Measurements from ENCODE around the gene SETBP1.
A peak's percentile ranks its signal among the peaks of the same experiment; 100 is the strongest.

The SETBP1 gene

DNA sequence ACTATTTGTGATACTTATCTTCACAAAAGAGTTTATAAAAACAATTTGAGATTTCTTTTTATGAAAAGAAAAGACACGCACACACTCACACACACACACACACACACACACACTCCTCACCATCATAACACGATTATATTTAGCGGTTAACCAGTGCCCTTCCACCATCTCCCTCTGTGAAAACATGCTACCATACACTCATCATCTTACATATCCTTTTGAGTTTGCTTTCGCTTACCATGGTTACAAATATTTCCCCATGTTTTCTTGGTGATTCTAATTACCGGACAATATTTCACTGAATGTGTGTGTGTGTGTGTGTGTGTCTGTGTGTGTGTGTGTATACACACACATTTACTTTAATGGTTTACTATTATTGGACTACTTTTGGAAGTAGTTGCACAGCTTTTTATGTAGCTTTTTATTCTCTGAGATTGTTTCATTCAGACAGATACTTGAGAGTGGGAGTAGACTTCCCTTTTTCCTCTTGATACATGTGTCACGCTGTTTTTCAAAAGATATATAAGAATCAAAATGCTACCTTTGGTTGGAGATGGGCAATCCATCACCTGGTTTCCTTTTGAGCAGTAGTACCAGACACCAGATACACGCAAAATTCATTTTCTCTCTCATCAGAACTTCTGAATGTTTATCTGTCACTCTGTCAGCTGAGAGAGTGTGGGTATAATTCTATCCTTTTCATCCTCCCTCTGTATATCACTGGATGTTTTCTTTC is 138.1 kb downstream of the SETBP1 start:
- no peak overlapping the region for H3K4me2 ChIP-seq (ENCODE audit: low read length, poor library complexity, severe bottlenecking)
- no peak overlapping the region for H2BK120ac ChIP-seq (ENCODE audit: low read depth, low read length)
- no peak for DNase-seq
- no peak overlapping the region for H3K23ac ChIP-seq (ENCODE audit: low read length in 2 of 2)
- no peaks in the 10 kb centered on the region for H3K9me3 ChIP-seq (ENCODE audit: control insufficient read depth, low read length)
- H4K8ac ChIP-seq (ENCODE audit: low read length): no peak overlapping the region
- no peak overlapping the region for H3K9ac ChIP-seq (ENCODE audit: low read length)
- H3K79me1 ChIP-seq (replicated peaks; ENCODE audit: low read length, poor library complexity, severe bottlenecking): peaks cover 19% of the 10 kb centered on the region
- no peak overlapping the region for H3K27ac ChIP-seq (ENCODE audit: low read length, poor library complexity, severe bottlenecking)
- H3K14ac ChIP-seq (ENCODE audit: low read length in 2 of 2): no peak overlapping the region
- H3K18ac ChIP-seq (ENCODE audit: low read depth in 1 of 2, low read length in 2 of 2): no peak overlapping the region
- H3K27me3 ChIP-seq (ENCODE audit: control insufficient read depth in 1 of 2, insufficient read depth in 1 of 2, low read length in 2 of 2): no peaks in the 10 kb centered on the region
- peaks cover 18% of the 10 kb centered on the region for H3K4me1 ChIP-seq (ENCODE audit: control insufficient read depth, insufficient read depth, low read depth, low read length)
- WGBS: 96% methylated on average over 4 of the region's 7 CpGs
- peaks cover 0 to 15% of the 10 kb centered on the region in 2 experiments for H3K36me3 ChIP-seq (ENCODE audit: control insufficient read depth in 1 of 2, insufficient read depth in 2 of 2, low read depth in 1 of 2, low read length in 2 of 2)
- no peak overlapping the region for H2BK5ac ChIP-seq (ENCODE audit: low read depth, low read length, poor library complexity, severe bottlenecking)
- no peak overlapping the region for H2AFZ ChIP-seq (ENCODE audit: low read depth, low read length)
- no peak overlapping the region for H2BK12ac ChIP-seq (ENCODE audit: low read length in 2 of 2)
- no peak overlapping the region for H2AK5ac ChIP-seq (ENCODE audit: low read length, severe bottlenecking)
- H4K91ac ChIP-seq (ENCODE audit: low read length): no peak overlapping the region
- H2BK15ac ChIP-seq (ENCODE audit: low read depth, poor library complexity, severe bottlenecking): no peak overlapping the region
- no peak overlapping the region for H3K4ac ChIP-seq (ENCODE audit: low read depth in 1 of 2, low read length in 2 of 2)
- H3K4me3 ChIP-seq (ENCODE audit: insufficient read depth in 1 of 2, low read depth in 1 of 2, low read length in 2 of 2): no peak overlapping the region

DNA sequence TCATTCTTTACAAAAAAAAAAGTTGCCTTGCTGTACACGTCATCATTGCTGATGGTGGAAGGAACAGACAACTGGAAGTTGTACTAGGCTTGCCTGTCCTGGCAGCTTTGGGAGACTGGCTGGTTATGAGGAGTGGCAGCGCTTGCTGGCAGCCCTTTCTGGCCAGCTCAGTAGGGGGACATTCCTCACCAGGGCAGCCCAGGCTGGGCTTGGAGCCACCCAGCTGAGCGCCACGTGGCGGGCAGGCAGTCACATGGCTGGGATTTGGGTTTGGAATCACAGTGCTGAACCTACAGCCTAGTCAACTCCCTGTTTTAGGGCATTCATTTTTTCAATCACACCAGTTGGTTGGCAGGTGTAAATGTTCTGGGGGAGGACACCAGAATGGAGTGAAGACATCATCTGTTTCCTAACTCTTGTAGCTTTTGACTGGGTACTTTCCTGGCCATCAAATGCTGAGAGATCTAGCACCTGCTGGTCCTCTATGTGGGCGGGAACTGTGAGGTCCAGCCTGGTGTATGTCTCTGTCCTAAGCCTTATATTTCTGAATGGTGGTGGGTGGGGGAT is 139.3 kb downstream of the SETBP1 start:
- no peak overlapping the region for H3K9ac ChIP-seq (ENCODE audit: low read length)
- no peak overlapping the region for H3K18ac ChIP-seq (ENCODE audit: low read depth in 1 of 2, low read length in 2 of 2)
- H2AK5ac ChIP-seq (ENCODE audit: low read length, severe bottlenecking): peak overlapping the region; percentile 7
- H3K4me3 ChIP-seq (ENCODE audit: insufficient read depth in 1 of 2, low read depth in 1 of 2, low read length in 2 of 2): no peak overlapping the region
- 95% methylated on average over 6 of the region's 6 CpGs for WGBS
- no peak overlapping the region for H2BK15ac ChIP-seq (ENCODE audit: low read depth, poor library complexity, severe bottlenecking)
- no peak overlapping the region for H4K8ac ChIP-seq (ENCODE audit: low read length)
- H2BK12ac ChIP-seq (ENCODE audit: low read length in 2 of 2): no peak overlapping the region
- H3K4me2 ChIP-seq (ENCODE audit: low read length, poor library complexity, severe bottlenecking): no peak overlapping the region
- peaks cover 22% of the 10 kb centered on the region for H3K79me1 ChIP-seq (replicated peaks; ENCODE audit: low read length, poor library complexity, severe bottlenecking)
- H3K36me3 ChIP-seq (ENCODE audit: control insufficient read depth in 1 of 2, insufficient read depth in 2 of 2, low read depth in 1 of 2, low read length in 2 of 2): peaks cover 0 to 15% of the 10 kb centered on the region in 2 experiments
- no peak overlapping the region for H3K27ac ChIP-seq (ENCODE audit: low read length, poor library complexity, severe bottlenecking)
- no peak overlapping the region for H2BK5ac ChIP-seq (ENCODE audit: low read depth, low read length, poor library complexity, severe bottlenecking)
- no peak overlapping the region for H2BK120ac ChIP-seq (ENCODE audit: low read depth, low read length)
- H3K4ac ChIP-seq (ENCODE audit: low read depth in 1 of 2, low read length in 2 of 2): no peak overlapping the region
- no peak overlapping the region for H3K23ac ChIP-seq (ENCODE audit: low read length in 2 of 2)
- H3K4me1 ChIP-seq (ENCODE audit: control insufficient read depth, insufficient read depth, low read depth, low read length): peaks cover 23% of the 10 kb centered on the region
- H3K27me3 ChIP-seq (ENCODE audit: control insufficient read depth in 1 of 2, insufficient read depth in 1 of 2, low read length in 2 of 2): no peaks in the 10 kb centered on the region
- peak overlapping the region in 1 of 2 experiments; percentile 10 for H3K14ac ChIP-seq (ENCODE audit: low read length in 2 of 2)
- no peaks in the 10 kb centered on the region for H3K9me3 ChIP-seq (ENCODE audit: control insufficient read depth, low read length)
- H4K91ac ChIP-seq (ENCODE audit: low read length): no peak overlapping the region
- no peak for DNase-seq
- no peak overlapping the region for H2AFZ ChIP-seq (ENCODE audit: low read depth, low read length)

DNA sequence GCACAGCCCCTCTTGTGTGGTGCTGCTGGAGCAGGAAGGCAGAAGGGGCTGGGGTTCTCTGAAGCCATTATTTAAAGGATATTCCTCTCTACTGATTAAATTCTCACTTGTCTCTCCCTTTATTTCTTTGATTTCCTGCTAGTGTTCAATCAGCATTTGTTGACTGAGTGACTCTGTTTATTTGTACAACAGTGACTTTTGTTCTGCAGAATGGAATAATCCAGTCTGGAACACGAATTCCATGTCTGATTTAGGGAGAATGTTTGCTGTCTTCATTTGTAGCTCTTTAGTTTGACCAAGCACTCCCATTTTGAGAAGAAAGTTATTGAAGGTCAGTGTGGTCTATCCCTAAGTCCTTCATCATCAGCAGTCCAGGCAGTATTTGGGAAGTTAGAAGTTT is 141.2 kb downstream of the SETBP1 start:
- WGBS: 64% methylated on average over 1 of the region's 1 CpG

DNA sequence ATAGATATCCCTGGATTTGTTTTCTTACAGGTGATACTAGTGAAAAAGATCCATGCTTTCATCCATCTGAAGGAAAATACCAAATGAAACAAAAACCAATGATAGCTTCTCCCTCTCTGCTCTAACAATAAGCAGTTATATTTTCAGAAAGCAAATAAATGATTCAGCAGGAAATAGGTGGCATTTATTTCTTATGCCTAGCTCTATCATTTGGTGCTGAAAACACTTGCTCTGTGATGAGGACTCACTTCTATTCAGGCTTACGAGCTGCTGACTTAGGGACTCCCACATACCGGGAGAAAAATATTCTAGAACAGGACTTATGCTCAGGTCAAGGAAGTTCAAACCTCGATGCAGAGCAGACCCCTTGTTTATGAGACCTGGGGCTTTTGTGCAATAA is 142.6 kb downstream of the SETBP1 start:
- Histone ChIP-seq H3K18ac (ENCODE audit: low read depth in 1 of 2, low read length in 2 of 2) (no peak overlapping the region), H3K4me2 (ENCODE audit: low read length, poor library complexity, severe bottlenecking) (no peak overlapping the region), H2BK12ac (ENCODE audit: low read length in 2 of 2) (no peak overlapping the region), H3K23ac (ENCODE audit: low read length in 2 of 2) (no peak overlapping the region), H2BK15ac (ENCODE audit: low read depth, poor library complexity, severe bottlenecking) (no peak overlapping the region), H3K4ac (ENCODE audit: low read depth in 1 of 2, low read length in 2 of 2) (no peak overlapping the region), H2BK120ac (ENCODE audit: low read depth, low read length) (no peak overlapping the region), H2AFZ (ENCODE audit: low read depth, low read length) (no peak overlapping the region), H3K9me3 (ENCODE audit: control insufficient read depth, low read length) (no peaks in the 10 kb centered on the region), H4K8ac (ENCODE audit: low read length) (no peak overlapping the region), H3K27ac (ENCODE audit: low read length, poor library complexity, severe bottlenecking) (no peak overlapping the region), H3K14ac (ENCODE audit: low read length in 2 of 2) (no peak overlapping the region), H2AK5ac (ENCODE audit: low read length, severe bottlenecking) (no peak overlapping the region), H4K91ac (ENCODE audit: low read length) (no peak overlapping the region), H3K27me3 (ENCODE audit: control insufficient read depth in 1 of 2, insufficient read depth in 1 of 2, low read length in 2 of 2) (no peaks in the 10 kb centered on the region), H3K4me3 (ENCODE audit: insufficient read depth in 1 of 2, low read depth in 1 of 2, low read length in 2 of 2) (no peak overlapping the region), H3K36me3 (ENCODE audit: control insufficient read depth in 1 of 2, insufficient read depth in 2 of 2, low read depth in 1 of 2, low read length in 2 of 2) (peaks cover 0 to 10% of the 10 kb centered on the region in 2 experiments), H3K9ac (ENCODE audit: low read length) (no peak overlapping the region), H3K4me1 (ENCODE audit: control insufficient read depth, insufficient read depth, low read depth, low read length) (peaks cover 15% of the 10 kb centered on the region), H2BK5ac (ENCODE audit: low read depth, low read length, poor library complexity, severe bottlenecking) (no peak overlapping the region), H3K79me1 (replicated peaks; ENCODE audit: low read length, poor library complexity, severe bottlenecking) (peaks cover 21% of the 10 kb centered on the region)
- DNase-seq: no peak
- 81% methylated on average over 3 of the region's 3 CpGs for WGBS

More for the DNA sequence above, 141.2 kb downstream of the SETBP1 start:
- H3K9me3 ChIP-seq (ENCODE audit: control insufficient read depth, low read length): no peaks in the 10 kb centered on the region
- peaks cover 20% of the 10 kb centered on the region for H3K4me1 ChIP-seq (ENCODE audit: control insufficient read depth, insufficient read depth, low read depth, low read length)
- H3K4me3 ChIP-seq (ENCODE audit: insufficient read depth in 1 of 2, low read depth in 1 of 2, low read length in 2 of 2): no peak overlapping the region
- no peak overlapping the region for H4K91ac ChIP-seq (ENCODE audit: low read length)
- peaks cover 18% of the 10 kb centered on the region for H3K79me1 ChIP-seq (replicated peaks; ENCODE audit: low read length, poor library complexity, severe bottlenecking)
- no peaks in the 10 kb centered on the region for H3K27me3 ChIP-seq (ENCODE audit: control insufficient read depth in 1 of 2, insufficient read depth in 1 of 2, low read length in 2 of 2)
- H3K14ac ChIP-seq (ENCODE audit: low read length in 2 of 2): peak overlapping the region in 1 of 2 experiments; percentile 13
- no peak overlapping the region for H2BK5ac ChIP-seq (ENCODE audit: low read depth, low read length, poor library complexity, severe bottlenecking)
- no peak overlapping the region for H2BK12ac ChIP-seq (ENCODE audit: low read length in 2 of 2)
- H2AFZ ChIP-seq (ENCODE audit: low read depth, low read length): no peak overlapping the region
- no peak overlapping the region for H2AK5ac ChIP-seq (ENCODE audit: low read length, severe bottlenecking)
- peaks cover 0 to 12% of the 10 kb centered on the region in 2 experiments for H3K36me3 ChIP-seq (ENCODE audit: control insufficient read depth in 1 of 2, insufficient read depth in 2 of 2, low read depth in 1 of 2, low read length in 2 of 2)
- no peak overlapping the region for H2BK15ac ChIP-seq (ENCODE audit: low read depth, poor library complexity, severe bottlenecking)
- H3K27ac ChIP-seq (ENCODE audit: low read length, poor library complexity, severe bottlenecking): no peak overlapping the region
- no peak overlapping the region for H3K9ac ChIP-seq (ENCODE audit: low read length)
- H4K8ac ChIP-seq (ENCODE audit: low read length): no peak overlapping the region
- H3K18ac ChIP-seq (ENCODE audit: low read depth in 1 of 2, low read length in 2 of 2): no peak overlapping the region
- no peak overlapping the region for H2BK120ac ChIP-seq (ENCODE audit: low read depth, low read length)
- no peak overlapping the region for H3K4me2 ChIP-seq (ENCODE audit: low read length, poor library complexity, severe bottlenecking)
- no peak overlapping the region for H3K4ac ChIP-seq (ENCODE audit: low read depth in 1 of 2, low read length in 2 of 2)
- no peak for DNase-seq
- H3K23ac ChIP-seq (ENCODE audit: low read length in 2 of 2): no peak overlapping the region
